GM12801 (cell line): ENCODE data around the gene GALK2.

ENCODE experiments used
- TF ChIP-seq, protein P1 (sequence below): IDR thresholded peaks from one replicate; pipeline ENCODE4 v1.5.1; 2011; ENCODE audit warnings: control low read depth; ENCODE audit not compliant: insufficient read length; ENCODE audit errors: extremely low read depth

GALK2 gene

DNA sequence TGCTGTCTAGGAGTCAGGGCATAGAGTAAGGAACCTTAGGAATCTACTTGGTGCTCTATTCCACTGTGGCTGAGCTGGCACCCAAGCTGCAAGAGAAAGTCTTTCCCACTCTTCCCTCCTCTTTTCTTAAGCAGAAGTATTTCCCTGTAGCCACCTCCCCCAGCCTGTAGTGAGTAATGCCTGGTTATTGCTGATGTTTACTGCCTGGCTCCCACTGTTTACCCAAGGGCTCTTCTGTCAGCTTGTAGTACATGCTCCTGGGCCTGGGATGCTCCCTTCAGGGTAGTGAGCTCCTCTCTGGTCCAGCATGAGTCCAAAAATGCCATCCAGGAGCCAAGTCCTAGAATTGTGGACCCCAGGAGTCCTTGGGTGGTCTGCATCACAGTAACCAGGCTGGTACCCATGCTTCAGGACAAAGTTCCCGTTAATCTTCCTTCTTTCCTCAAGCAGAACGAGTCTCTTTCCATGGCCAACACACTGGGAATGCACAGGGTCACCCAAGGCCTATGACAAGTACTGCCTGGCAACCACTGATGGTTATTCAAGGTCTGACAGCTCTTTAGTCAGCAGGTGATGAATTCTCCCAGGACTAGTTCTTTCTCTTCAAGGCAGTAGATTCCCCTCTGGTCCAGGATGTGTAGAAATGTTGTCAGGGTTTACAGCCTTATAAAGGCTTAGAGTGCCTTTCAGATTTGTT lies 17.6 kb downstream of the GALK2 start:
- TF ChIP-seq, protein P1, sequence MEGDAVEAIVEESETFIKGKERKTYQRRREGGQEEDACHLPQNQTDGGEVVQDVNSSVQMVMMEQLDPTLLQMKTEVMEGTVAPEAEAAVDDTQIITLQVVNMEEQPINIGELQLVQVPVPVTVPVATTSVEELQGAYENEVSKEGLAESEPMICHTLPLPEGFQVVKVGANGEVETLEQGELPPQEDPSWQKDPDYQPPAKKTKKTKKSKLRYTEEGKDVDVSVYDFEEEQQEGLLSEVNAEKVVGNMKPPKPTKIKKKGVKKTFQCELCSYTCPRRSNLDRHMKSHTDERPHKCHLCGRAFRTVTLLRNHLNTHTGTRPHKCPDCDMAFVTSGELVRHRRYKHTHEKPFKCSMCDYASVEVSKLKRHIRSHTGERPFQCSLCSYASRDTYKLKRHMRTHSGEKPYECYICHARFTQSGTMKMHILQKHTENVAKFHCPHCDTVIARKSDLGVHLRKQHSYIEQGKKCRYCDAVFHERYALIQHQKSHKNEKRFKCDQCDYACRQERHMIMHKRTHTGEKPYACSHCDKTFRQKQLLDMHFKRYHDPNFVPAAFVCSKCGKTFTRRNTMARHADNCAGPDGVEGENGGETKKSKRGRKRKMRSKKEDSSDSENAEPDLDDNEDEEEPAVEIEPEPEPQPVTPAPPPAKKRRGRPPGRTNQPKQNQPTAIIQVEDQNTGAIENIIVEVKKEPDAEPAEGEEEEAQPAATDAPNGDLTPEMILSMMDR, result no peak

- TF ChIP-seq, protein P1, result no peak
These were observed 18.9 kb downstream of the GALK2 start for GRCh38 chr15:49188933-49189332.

GRCh38 chr15:49189631-49190030 lies 19.6 kb downstream of the GALK2 start:
- TF ChIP-seq, protein P1, result no peak

DNA sequence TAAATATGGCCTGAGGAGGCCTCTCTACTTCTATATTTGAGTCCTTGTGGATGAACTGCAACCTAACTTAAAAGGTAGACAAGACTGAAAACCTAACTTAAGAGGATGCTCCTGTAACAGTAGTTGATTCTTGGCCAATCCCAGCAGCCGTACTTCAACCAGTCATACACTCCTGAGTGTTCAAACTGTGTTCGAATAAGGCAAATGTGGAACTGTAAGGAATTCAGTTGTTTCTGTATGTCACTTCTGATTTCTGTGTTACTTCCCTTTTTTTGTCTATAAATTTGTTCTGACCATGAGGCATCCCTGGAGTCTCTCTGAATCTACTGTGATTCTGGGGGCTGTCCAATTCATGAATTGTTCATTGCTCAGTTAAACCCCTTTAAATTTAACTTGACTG lies 20.5 kb downstream of the GALK2 start:
- TF ChIP-seq, protein P1, result no peak

DNA sequence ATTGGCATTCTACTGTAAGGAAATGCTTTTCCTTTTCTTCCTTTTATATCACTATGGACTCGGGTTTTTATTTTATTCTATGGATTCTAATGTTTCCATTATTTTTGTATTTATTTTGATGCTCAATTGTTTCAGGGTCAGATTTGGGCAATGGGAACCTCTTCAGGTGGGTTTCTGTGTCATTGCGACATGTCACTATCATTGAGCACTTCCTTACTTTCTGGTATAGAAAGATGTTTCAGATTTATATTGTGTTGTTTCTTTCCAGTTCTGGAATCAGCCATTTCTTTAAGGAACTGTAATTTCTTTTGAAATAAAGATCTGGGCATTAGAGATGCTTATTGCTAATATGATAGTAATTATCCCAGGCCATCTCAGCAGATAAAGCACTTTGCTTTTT lies 21.8 kb downstream of the GALK2 start:
- TF ChIP-seq, protein P1, result no peak

- TF ChIP-seq, protein P1, result no peak
These were observed 26.8 kb downstream of the GALK2 start for GRCh38 chr15:49196856-49197255.

GRCh38 chr15:49199666-49200065 lies 29.6 kb downstream of the GALK2 start:
- TF ChIP-seq, protein P1, result no peak
